Trophoblast cell (in vitro differentiated cells and primary cell): Measurements from ENCODE around the gene LPCAT1.

Experiments used
- DNase-seq, 2 donors: peaks; one replicate each; pipeline ENCODE4 v3.0.0-alpha.2; 2016
- H2AFZ ChIP-seq: 2 replicates; pipeline ENCODE4 v1.6.1; 2013; ENCODE audit warnings: low read length, moderate library complexity, mild to moderate bottlenecking; ENCODE audit not compliant: insufficient read depth, poor library complexity
- H2AK5ac ChIP-seq: 2 replicates; pipeline ENCODE4 v1.6.1; 2013; ENCODE audit warnings: mild to moderate bottlenecking, low read length
- H2BK120ac ChIP-seq: 2 replicates; pipeline ENCODE4 v1.6.1; 2013; ENCODE audit warnings: low read length, mild to moderate bottlenecking, moderate library complexity; ENCODE audit not compliant: insufficient read depth, poor library complexity
- H2BK12ac ChIP-seq: 2 replicates; pipeline ENCODE4 v1.6.1; 2013; ENCODE audit warnings: mild to moderate bottlenecking, low read length, moderate library complexity
- H2BK5ac ChIP-seq: 2 replicates; pipeline ENCODE4 v1.6.1; 2013; ENCODE audit warnings: low read length, low read depth, moderate library complexity, mild to moderate bottlenecking; ENCODE audit not compliant: poor library complexity
- H3K14ac ChIP-seq: 2 replicates; pipeline ENCODE4 v1.6.1; 2013; ENCODE audit warnings: mild to moderate bottlenecking, low read length
- H3K18ac ChIP-seq: 2 replicates; pipeline ENCODE4 v1.6.1; 2013; ENCODE audit warnings: mild to moderate bottlenecking, low read length
- H3K23ac ChIP-seq: 2 replicates; pipeline ENCODE4 v1.6.1; 2013; ENCODE audit warnings: low read length
- H3K27ac ChIP-seq: 2 replicates; pipeline ENCODE4 v1.5.1; 2013; ENCODE audit warnings: low read depth, mild to moderate bottlenecking, inconsistent platforms, low read length, moderate library complexity
- H3K27me3 ChIP-seq: 2 replicates; pipeline ENCODE4 v1.6.1; 2013; ENCODE audit warnings: inconsistent platforms, mild to moderate bottlenecking, low read length, moderate library complexity; ENCODE audit not compliant: insufficient read depth
- H3K36me3 ChIP-seq, 2 experiments: 1 replicate in 1 of 2; 2 replicates in 1 of 2; pipeline ENCODE4 v1.6.1; 2013; ENCODE audit warnings: low read length in 2 of 2, mild to moderate bottlenecking in 2 of 2, moderate library complexity in 1 of 2; ENCODE audit not compliant: insufficient read depth in 2 of 2, control insufficient read depth in 1 of 2
- H3K4ac ChIP-seq: 2 replicates; pipeline ENCODE4 v1.6.1; 2013; ENCODE audit warnings: low read depth, mild to moderate bottlenecking, low read length, moderate library complexity
- H3K4me1 ChIP-seq, 2 experiments: 1 replicate in 1 of 2; 2 replicates in 1 of 2; pipeline ENCODE4 v1.6.1; 2013; ENCODE audit warnings: low read length in 2 of 2, mild to moderate bottlenecking in 2 of 2, moderate library complexity in 1 of 2; ENCODE audit not compliant: insufficient read depth in 2 of 2, control insufficient read depth in 1 of 2
- H3K4me2 ChIP-seq: 2 replicates; pipeline ENCODE4 v1.6.1; 2013; ENCODE audit warnings: inconsistent platforms, mild to moderate bottlenecking, low read length, moderate library complexity
- H3K4me3 ChIP-seq: 2 replicates; pipeline ENCODE4 v1.5.1; 2013; ENCODE audit warnings: mild to moderate bottlenecking, low read depth, low read length, inconsistent platforms
- H3K79me1 ChIP-seq: one replicate; pipeline ENCODE4 v1.6.1; 2013; ENCODE audit warnings: low read length
- H3K79me2 ChIP-seq: 2 replicates; pipeline ENCODE4 v1.6.1; 2013; ENCODE audit warnings: low read length, mild to moderate bottlenecking; ENCODE audit not compliant: control insufficient read depth, insufficient read depth, poor library complexity
- H3K9ac ChIP-seq: 2 replicates; pipeline ENCODE4 v1.6.1; 2013; ENCODE audit warnings: mild to moderate bottlenecking, low read length
- H3K9me3 ChIP-seq: 2 replicates; pipeline ENCODE4 v1.6.1; 2013; ENCODE audit warnings: low read depth, mild to moderate bottlenecking, control low read depth, inconsistent platforms, low read length; ENCODE audit not compliant: insufficient read depth
- H4K12ac ChIP-seq: 2 replicates; pipeline ENCODE4 v1.6.1; 2013; ENCODE audit warnings: low read depth, mild to moderate bottlenecking, low read length, moderate library complexity
- H4K8ac ChIP-seq: 2 replicates; pipeline ENCODE4 v1.6.1; 2013; ENCODE audit warnings: low read depth, mild to moderate bottlenecking, low read length, moderate library complexity
- H4K91ac ChIP-seq: one replicate; pipeline ENCODE4 v1.6.1; 2013; ENCODE audit warnings: low read depth, mild to moderate bottlenecking, low read length, moderate library complexity
- WGBS: extraction: QIAGEN DNeasy Blood & Tissue Kit; methylation state at CpG from one replicate; pipeline ENCODE4 v1.1.7; 2013; ENCODE audit warnings: missing lambda C conversion rate; ENCODE audit not compliant: insufficient read length, insufficient coverage; ENCODE audit errors: extremely low coverage; 5-methylcytosine and 5-hydroxymethylcytosine counted together

Gene LPCAT1

DNA sequence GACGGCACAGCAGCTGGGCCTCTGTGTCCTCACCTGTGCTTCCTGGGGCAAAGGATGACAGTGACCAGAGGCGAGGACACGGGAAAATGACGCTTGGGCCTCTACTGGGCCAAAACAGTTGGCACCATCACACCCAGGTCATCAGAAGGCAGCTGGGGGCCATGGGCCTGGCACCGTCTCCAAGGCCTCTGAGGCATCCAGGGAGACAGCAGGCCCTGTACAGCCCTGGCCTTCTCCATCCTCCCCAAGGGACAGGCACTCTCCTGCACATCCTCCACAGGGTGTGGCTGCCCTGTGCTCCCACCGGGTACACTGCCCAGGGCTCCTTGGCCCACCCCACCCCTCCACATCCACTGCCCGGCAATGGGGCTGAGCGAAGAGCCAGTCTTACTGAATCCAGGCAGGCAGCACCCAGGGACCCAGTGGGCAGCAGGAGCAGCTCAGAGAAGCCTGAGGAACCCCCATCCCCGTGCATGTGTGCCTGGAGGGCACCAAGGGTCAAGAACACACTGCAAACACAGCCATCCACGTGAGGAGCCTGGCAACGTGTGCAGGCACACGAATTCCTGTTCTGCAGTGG is 4.0 kb downstream of the LPCAT1 start:
- H3K14ac ChIP-seq = no peak overlapping the region
- no peak overlapping the region for H2BK120ac ChIP-seq
- peak overlapping the region; percentile 13 for H4K12ac ChIP-seq
- no peaks in the 10 kb centered on the region for H3K27me3 ChIP-seq
- no peak overlapping the region for H3K9ac ChIP-seq
- H4K91ac ChIP-seq = no peak overlapping the region
- no peaks in the 10 kb centered on the region for H3K9me3 ChIP-seq
- no peak overlapping the region for H2AFZ ChIP-seq
- peak overlapping the region; percentile 39 for H3K18ac ChIP-seq
- no peak overlapping the region for H3K23ac ChIP-seq
- H3K79me1 ChIP-seq = peaks cover 46% of the 10 kb centered on the region
- H3K4me3 ChIP-seq = no peak overlapping the region
- peak overlapping the region; percentile 27 for H2AK5ac ChIP-seq
- peaks cover 39 to 40% of the 10 kb centered on the region in 2 experiments for H3K4me1 ChIP-seq
- WGBS = no CpG with 5 or more reads among the region's 12 CpGs
- peaks cover 44% of the 10 kb centered on the region for H3K79me2 ChIP-seq
- H3K36me3 ChIP-seq = peaks cover 22 to 25% of the 10 kb centered on the region in 2 experiments
- H3K4me2 ChIP-seq = no peak overlapping the region
- H3K27ac ChIP-seq = no peak overlapping the region
- H2BK5ac ChIP-seq = no peak overlapping the region
- H3K4ac ChIP-seq = peak overlapping the region; percentile 87
- no peak overlapping the region for H4K8ac ChIP-seq
- no peak for DNase-seq
- H2BK12ac ChIP-seq = no peak overlapping the region

DNA sequence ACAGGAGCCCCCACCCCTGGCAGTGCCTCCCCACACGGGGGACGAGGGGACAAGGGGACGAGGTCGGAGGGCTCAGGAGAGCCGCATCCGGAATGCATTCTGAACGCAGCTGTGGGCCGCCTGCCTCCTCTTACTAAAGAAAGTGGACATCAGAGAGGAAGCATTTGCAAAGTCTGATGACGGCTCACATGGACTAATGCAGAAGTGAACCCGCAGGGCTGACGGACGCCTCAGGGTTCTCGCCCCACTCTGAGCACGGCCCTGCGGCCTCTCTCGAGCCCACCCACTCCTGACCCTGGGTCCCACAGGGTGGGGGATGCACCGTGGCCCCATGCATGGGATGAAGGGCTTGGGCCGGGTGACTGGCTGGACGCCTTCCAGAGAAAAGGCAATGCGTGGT is 5.9 kb downstream of the LPCAT1 start:
- Histone ChIP-seq H3K36me3 (peaks cover 26 to 37% of the 10 kb centered on the region in 2 experiments), H3K18ac (peak overlapping the region; percentile 47), H3K4me3 (no peak overlapping the region), H3K79me2 (peaks cover 47% of the 10 kb centered on the region), H2BK5ac (no peak overlapping the region), H3K27ac (peak overlapping the region; percentile 96), H2BK120ac (peak overlapping the region; percentile 27), H2BK12ac (no peak overlapping the region), H3K4me1 (peaks cover 51 to 54% of the 10 kb centered on the region in 2 experiments), H3K4ac (peak overlapping the region; percentile 59), H2AK5ac (no peak overlapping the region), H3K9me3 (no peaks in the 10 kb centered on the region), H3K9ac (no peak overlapping the region), H3K27me3 (no peaks in the 10 kb centered on the region), H4K12ac (no peak overlapping the region), H3K79me1 (peaks cover 45% of the 10 kb centered on the region), H3K23ac (no peak overlapping the region), H3K14ac (peak overlapping the region; percentile 32), H4K8ac (no peak overlapping the region), H4K91ac (peak overlapping the region; percentile 33), H2AFZ (no peak overlapping the region), H3K4me2 (no peak overlapping the region)
- DNase-seq = peak in 1 of 2 donors; percentile 41
- WGBS = no CpG with 5 or more reads among the region's 20 CpGs

DNA sequence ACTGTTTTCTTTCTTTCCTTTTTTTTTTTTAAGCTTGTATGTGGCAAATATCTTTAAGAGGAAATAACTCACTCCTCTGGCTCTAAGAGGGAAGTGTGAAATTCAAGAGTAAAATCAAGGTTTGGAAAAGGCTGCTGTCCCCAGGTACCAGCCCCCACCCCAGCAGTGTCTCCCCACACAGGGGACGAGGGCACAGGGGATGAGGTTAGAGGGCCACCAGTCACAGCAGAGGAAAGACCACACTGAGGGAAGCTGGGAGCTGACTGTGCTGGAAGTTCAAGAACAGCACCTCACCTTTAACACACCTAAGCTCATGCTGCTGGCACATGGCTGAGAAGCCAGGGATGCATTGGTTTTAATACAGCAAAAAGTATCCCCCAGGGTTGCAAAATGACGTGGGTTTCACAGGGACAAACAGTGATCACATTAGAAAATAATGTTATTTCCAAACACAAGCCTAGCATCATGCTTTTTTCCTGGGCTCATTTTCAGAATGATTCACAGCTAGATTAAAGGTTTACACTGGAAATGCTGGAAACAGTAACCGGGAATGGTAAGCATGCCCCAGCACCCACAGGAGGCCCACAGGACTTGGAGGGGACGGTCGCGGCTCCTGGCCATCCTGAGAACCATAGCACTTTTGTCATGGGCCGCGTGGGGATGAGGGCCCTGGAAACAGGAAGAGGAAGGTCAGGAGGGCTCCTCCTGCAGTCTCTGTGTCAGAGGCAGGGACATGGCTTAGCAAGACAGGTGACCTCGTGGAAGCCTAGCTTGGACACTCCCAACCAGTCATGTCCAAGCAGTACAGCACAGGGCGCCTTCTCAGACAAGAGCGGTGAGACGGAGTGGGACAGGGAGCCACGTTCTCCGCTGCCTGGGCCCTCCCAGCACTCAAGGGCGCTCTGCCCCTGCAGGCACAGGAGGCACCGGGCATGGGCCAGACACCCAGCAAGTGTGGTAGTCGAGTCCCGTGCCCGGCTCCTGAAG is 6.9 kb downstream of the LPCAT1 start:
- H3K79me1 ChIP-seq = peaks cover 38% of the 10 kb centered on the region
- peak overlapping the region; percentile 90 for H2BK12ac ChIP-seq
- peak overlapping the region; percentile 81 for H2AK5ac ChIP-seq
- H3K79me2 ChIP-seq = peaks cover 51% of the 10 kb centered on the region
- no peak overlapping the region for H3K4me3 ChIP-seq
- H2AFZ ChIP-seq = no peak overlapping the region
- peaks cover 35 to 45% of the 10 kb centered on the region in 2 experiments for H3K36me3 ChIP-seq
- peaks cover 59 to 61% of the 10 kb centered on the region in 2 experiments for H3K4me1 ChIP-seq
- H2BK120ac ChIP-seq = peak overlapping the region; percentile 94
- no peak overlapping the region for H3K9ac ChIP-seq
- DNase-seq = peak; percentile 97 to 99
- H3K18ac ChIP-seq = peak overlapping the region; percentile 82
- H4K12ac ChIP-seq = no peak overlapping the region
- H3K23ac ChIP-seq = no peak overlapping the region
- H3K9me3 ChIP-seq = no peaks in the 10 kb centered on the region
- H3K27ac ChIP-seq = peak overlapping the region; percentile 96
- peak overlapping the region; percentile 93 for H3K14ac ChIP-seq
- peak overlapping the region; percentile 7 for H3K4me2 ChIP-seq
- no peaks in the 10 kb centered on the region for H3K27me3 ChIP-seq
- H4K8ac ChIP-seq = peak overlapping the region; percentile 67
- peak overlapping the region; percentile 59 for H3K4ac ChIP-seq
- peak overlapping the region; percentile 91 for H4K91ac ChIP-seq
- H2BK5ac ChIP-seq = peak overlapping the region; percentile 94
- no CpG with 5 or more reads among the region's 19 CpGs for WGBS

DNA sequence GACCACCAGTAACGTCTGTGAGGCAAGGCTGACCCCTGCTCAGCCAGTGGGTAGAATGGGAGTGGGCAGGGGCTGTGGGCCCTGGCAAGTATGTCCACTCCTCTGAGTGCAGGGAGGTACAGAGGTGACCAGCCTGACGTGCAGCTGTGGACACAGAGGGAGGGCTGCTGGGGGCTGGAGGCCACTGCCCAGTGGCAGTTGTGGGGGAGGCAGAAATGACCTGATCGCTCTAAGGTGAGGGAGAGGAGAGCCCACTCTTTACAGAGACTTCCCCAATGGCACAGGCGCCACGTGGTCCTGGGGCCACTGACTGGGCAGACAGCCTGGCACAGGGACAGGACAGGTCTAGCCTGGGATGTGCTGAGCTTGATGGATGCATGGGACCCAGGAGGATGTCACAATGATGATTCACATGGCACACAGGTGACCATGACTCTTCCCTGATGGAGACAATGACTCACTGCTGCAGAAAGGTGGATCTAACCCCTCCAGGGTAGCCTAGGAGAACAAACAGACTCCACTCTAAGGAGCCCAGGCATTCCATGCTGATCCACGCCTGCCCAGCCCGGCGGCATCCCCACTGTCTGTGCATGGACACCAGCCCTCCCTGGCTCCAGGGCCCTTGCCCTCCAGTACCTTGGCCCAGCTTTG is 7.7 kb downstream of the LPCAT1 start:
- Histone ChIP-seq H3K27me3 (no peaks in the 10 kb centered on the region), H2AK5ac (peak overlapping the region; percentile 95), H4K91ac (peak overlapping the region; percentile 95), H3K4me2 (peak overlapping the region; percentile 45), H2AFZ (peak overlapping the region; percentile 19), H4K12ac (peak overlapping the region; percentile 5), H3K4me3 (no peak overlapping the region), H3K79me1 (peaks cover 33% of the 10 kb centered on the region), H3K9me3 (no peaks in the 10 kb centered on the region), H3K36me3 (peaks cover 41 to 52% of the 10 kb centered on the region in 2 experiments), H2BK120ac (peak overlapping the region; percentile 82), H4K8ac (peak overlapping the region; percentile 78), H3K23ac (no peak overlapping the region), H3K9ac (peak overlapping the region; percentile 30), H3K4me1 (peaks cover 55 to 57% of the 10 kb centered on the region in 2 experiments), H2BK12ac (peak overlapping the region; percentile 75), H3K4ac (peak overlapping the region; percentile 75), H3K18ac (peak overlapping the region; percentile 90), H3K27ac (peak overlapping the region; percentile 96), H3K79me2 (peaks cover 49% of the 10 kb centered on the region), H3K14ac (peak overlapping the region; percentile 88), H2BK5ac (peak overlapping the region; percentile 92)
- no CpG with 5 or more reads among the region's 8 CpGs for WGBS
- peak; percentile 96 to 98 for DNase-seq
